GM23338 (cell line): ENCODE data around the gene CADPS. TPM values are rescaled to one million over a fixed set of nuclear protein-coding genes. Genes with fewer than 3 reads are reported as not detected.

Source experiments
- ATAC-seq: fragments of 200-7000 bp; cut with Tn5 transposase; 3 replicates; pipeline ENCODE4 v1.9.1; 2020
- DNase-seq: peaks from one replicate; pipeline ENCODE4 v3.0.0-alpha.2; 2015; ENCODE audit warnings: low spot score
- H2AFZ ChIP-seq: fragments of 200-600 bp; sonication (generic); 2 replicates; pipeline ENCODE4 v1.8.0; 2016; ENCODE audit warnings: antibody characterized with exemption, mild to moderate bottlenecking, moderate library complexity
- H3F3A ChIP-seq: fragments of 200-600 bp; sonication (generic); replicated peaks from 2 replicates; pipeline ENCODE4 v1.8.0; 2017; ENCODE audit warnings: antibody characterized with exemption, mixed run types, low read depth
- H3K27ac ChIP-seq: fragments of 200-600 bp; sonication (generic); 2 replicates; pipeline ENCODE4 v1.6.1; 2016; ENCODE audit warnings: low read depth
- H3K27me3 ChIP-seq: fragments of 200-600 bp; sonication (generic); 2 replicates; pipeline ENCODE4 v1.8.0; 2016; ENCODE audit warnings: mild to moderate bottlenecking, mixed run types, moderate library complexity; ENCODE audit not compliant: insufficient read depth
- H3K36me3 ChIP-seq: fragments of 200-600 bp; sonication (generic); 2 replicates; pipeline ENCODE4 v1.8.0; 2016; ENCODE audit warnings: mild to moderate bottlenecking; ENCODE audit not compliant: insufficient read depth
- H3K4me1 ChIP-seq: fragments of 200-600 bp; sonication (generic); 2 replicates; pipeline ENCODE4 v1.8.0; 2016; ENCODE audit warnings: mild to moderate bottlenecking, moderate library complexity; ENCODE audit not compliant: insufficient read depth
- H3K4me2 ChIP-seq: fragments of 200-600 bp; sonication (generic); 2 replicates; pipeline ENCODE4 v1.7.1; 2017; ENCODE audit warnings: mixed run types
- H3K4me3 ChIP-seq: fragments of 200-600 bp; sonication (generic); 2 replicates; pipeline ENCODE4 v1.6.1; 2016; ENCODE audit warnings: mixed run types
- H3K79me2 ChIP-seq: fragments of 200-600 bp; sonication (generic); replicated peaks from 2 replicates; pipeline ENCODE4 v1.8.0; 2017; ENCODE audit warnings: mild to moderate bottlenecking; ENCODE audit not compliant: insufficient read depth
- H3K9me2 ChIP-seq: fragments of 200-600 bp; sonication (generic); 2 replicates; pipeline ENCODE4 v1.8.0; 2017; ENCODE audit not compliant: insufficient read depth
- H4K20me1 ChIP-seq: fragments of 200-600 bp; sonication (generic); replicated peaks from 2 replicates; pipeline ENCODE4 v1.8.0; 2017; ENCODE audit warnings: mild to moderate bottlenecking; ENCODE audit not compliant: insufficient read depth
- H3K27ac Mint-ChIP-seq: 2 replicates; pipeline ENCODE4 v1.8.0; 2020; ENCODE audit warnings: inconsistent platforms, mild to moderate bottlenecking, moderate library complexity, mixed read lengths
- H3K27me3 Mint-ChIP-seq: 3 replicates; pipeline ENCODE4 v1.8.0; 2022; ENCODE audit warnings: low read depth, mild to moderate bottlenecking, moderate library complexity, mixed read lengths, inconsistent platforms; ENCODE audit not compliant: insufficient read depth, poor library complexity
- H3K36me3 Mint-ChIP-seq: 3 replicates; pipeline ENCODE4 v1.8.0; 2021; ENCODE audit warnings: low read depth, mild to moderate bottlenecking, inconsistent platforms, moderate library complexity, mixed read lengths
- H3K4me1 Mint-ChIP-seq: 3 replicates; pipeline ENCODE4 v1.8.0; 2020; ENCODE audit warnings: mild to moderate bottlenecking, inconsistent platforms, mixed read lengths
- H3K4me3 Mint-ChIP-seq: 3 replicates; pipeline ENCODE4 v1.8.0; 2021; ENCODE audit warnings: moderate library complexity, mild to moderate bottlenecking, inconsistent platforms, mixed read lengths
- H3K9me3 Mint-ChIP-seq: 3 replicates; pipeline ENCODE4 v1.8.0; 2020; ENCODE audit warnings: moderate library complexity, mild to moderate bottlenecking, inconsistent platforms, mixed read lengths
- CREB1 ChIP-seq: fragments of 250-450 bp; sonication (Bioruptor Pico); IDR thresholded peaks from 2 replicates; pipeline ENCODE4 v1.5.0; 2020; ENCODE audit warnings: low read depth, mild to moderate bottlenecking, moderate library complexity
- EZH2 ChIP-seq: fragments of 200-600 bp; sonication (generic); IDR thresholded peaks from one replicate; pipeline ENCODE4 v1.8.0; 2017; ENCODE audit warnings: antibody characterized with exemption, mild to moderate bottlenecking, low read depth; ENCODE audit not compliant: unreplicated experiment
- JUNB ChIP-seq: IDR thresholded peaks from one replicate; pipeline ENCODE4 v1.6.1; 2016; ENCODE audit warnings: antibody characterized with exemption; ENCODE audit not compliant: unreplicated experiment
- STAT1 ChIP-seq: IDR thresholded peaks from one replicate; pipeline ENCODE4 v1.6.1; 2016; ENCODE audit warnings: antibody characterized with exemption; ENCODE audit not compliant: unreplicated experiment
- ZNF114 ChIP-seq: fragments of 250-450 bp; sonication (Bioruptor Pico); IDR thresholded peaks from 2 replicates; pipeline ENCODE4 v1.5.0; 2020; ENCODE audit warnings: mild to moderate bottlenecking, moderate library complexity
- ZNF331 ChIP-seq: fragments of 250-450 bp; sonication (Bioruptor Pico); IDR thresholded peaks from 2 replicates; pipeline ENCODE4 v1.5.0; 2020; ENCODE audit warnings: low read depth, mild to moderate bottlenecking, moderate library complexity
- polyA plus RNA-seq: library from polyadenylated mRNA; unstranded; fragments of >200 nt; fragmentation: Nextera tagmentation; extraction: Ambion mirVana; gene quantifications from 2 replicates; pipeline ENCODE4 v1.2.1, GENCODE V29; 2016
- total RNA-seq: library from RNA; depleted of rRNA; stranded (reverse); fragments of >200 nt; shearing (Covaris generic); gene quantifications from 2 replicates; pipeline ENCODE4 v1.2.3, GENCODE V29; 2014
- TF ChIP-seq, protein P1 (sequence below): IDR thresholded peaks from one replicate; pipeline ENCODE4 v1.6.1; 2018; ENCODE audit warnings: antibody characterized with exemption; ENCODE audit not compliant: unreplicated experiment
- TF ChIP-seq, protein P2 (sequence below), 2 experiments: fragments of 200-600 bp in 1 of 2; sonication (generic) in 1 of 2; conservative IDR thresholded peaks; 2 replicates each; pipeline versions ENCODE4 v1.5.1 to v1.6.1; 2016 to 2017; ENCODE audit warnings: antibody characterized with exemption in 2 of 2, low read depth in 2 of 2, mild to moderate bottlenecking in 2 of 2, moderate library complexity in 1 of 2
- TF ChIP-seq, protein P3 (sequence below): fragments of 250-450 bp; sonication (Bioruptor Pico); IDR thresholded peaks from 2 replicates; pipeline ENCODE4 v1.5.0; 2020; ENCODE audit warnings: mild to moderate bottlenecking, moderate library complexity

CADPS gene
- total and polyA plus RNA-seq, 2 experiments from 2014 or later = 14.7 to 22.0 TPM

DNA sequence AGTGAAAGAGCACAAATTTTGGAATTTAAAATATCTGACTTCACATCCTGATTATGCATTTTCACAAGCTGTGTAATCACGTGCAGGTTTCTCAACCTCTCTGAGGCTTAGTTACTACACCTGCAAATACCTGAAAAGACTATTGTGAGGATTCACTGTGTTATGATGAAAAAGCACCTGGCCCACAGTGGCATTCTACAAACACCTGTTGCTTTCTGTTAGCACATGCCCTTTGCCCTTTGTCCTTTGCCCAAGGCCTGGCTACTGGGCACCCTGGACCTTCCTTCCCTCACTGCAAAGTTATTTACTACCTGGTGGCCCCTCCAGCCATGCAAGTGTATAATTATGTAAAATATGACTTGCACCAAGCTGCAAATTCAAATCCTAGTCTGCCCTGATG, 227.5 kb downstream of the CADPS start:
- Histone ChIP-seq H3K9me2 (no peaks in the 10 kb centered on the region), H3K79me2 (no peaks in the 10 kb centered on the region), H4K20me1 (no peaks in the 10 kb centered on the region), H2AFZ (no peak overlapping the region), H3K27me3 (no peaks in the 10 kb centered on the region), H3F3A (no peaks in the 10 kb centered on the region), H3K27ac (no peak overlapping the region), H3K4me3 (no peak overlapping the region), H3K4me2 (no peak overlapping the region), H3K4me1 (no peaks in the 10 kb centered on the region), H3K36me3 (no peaks in the 10 kb centered on the region)
- no peak overlapping the region for H3K4me3 Mint-ChIP-seq
- no peaks in the 10 kb centered on the region for H3K9me3 Mint-ChIP-seq
- H3K27ac Mint-ChIP-seq = no peak overlapping the region
- DNase-seq = no peak
- no peak for ATAC-seq
- TF ChIP-seq, protein P1, sequence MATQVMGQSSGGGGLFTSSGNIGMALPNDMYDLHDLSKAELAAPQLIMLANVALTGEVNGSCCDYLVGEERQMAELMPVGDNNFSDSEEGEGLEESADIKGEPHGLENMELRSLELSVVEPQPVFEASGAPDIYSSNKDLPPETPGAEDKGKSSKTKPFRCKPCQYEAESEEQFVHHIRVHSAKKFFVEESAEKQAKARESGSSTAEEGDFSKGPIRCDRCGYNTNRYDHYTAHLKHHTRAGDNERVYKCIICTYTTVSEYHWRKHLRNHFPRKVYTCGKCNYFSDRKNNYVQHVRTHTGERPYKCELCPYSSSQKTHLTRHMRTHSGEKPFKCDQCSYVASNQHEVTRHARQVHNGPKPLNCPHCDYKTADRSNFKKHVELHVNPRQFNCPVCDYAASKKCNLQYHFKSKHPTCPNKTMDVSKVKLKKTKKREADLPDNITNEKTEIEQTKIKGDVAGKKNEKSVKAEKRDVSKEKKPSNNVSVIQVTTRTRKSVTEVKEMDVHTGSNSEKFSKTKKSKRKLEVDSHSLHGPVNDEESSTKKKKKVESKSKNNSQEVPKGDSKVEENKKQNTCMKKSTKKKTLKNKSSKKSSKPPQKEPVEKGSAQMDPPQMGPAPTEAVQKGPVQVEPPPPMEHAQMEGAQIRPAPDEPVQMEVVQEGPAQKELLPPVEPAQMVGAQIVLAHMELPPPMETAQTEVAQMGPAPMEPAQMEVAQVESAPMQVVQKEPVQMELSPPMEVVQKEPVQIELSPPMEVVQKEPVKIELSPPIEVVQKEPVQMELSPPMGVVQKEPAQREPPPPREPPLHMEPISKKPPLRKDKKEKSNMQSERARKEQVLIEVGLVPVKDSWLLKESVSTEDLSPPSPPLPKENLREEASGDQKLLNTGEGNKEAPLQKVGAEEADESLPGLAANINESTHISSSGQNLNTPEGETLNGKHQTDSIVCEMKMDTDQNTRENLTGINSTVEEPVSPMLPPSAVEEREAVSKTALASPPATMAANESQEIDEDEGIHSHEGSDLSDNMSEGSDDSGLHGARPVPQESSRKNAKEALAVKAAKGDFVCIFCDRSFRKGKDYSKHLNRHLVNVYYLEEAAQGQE = no peak
- TF ChIP-seq STAT1 (no peak), ZNF114 (CRISPR knock-in tag) (no peak), JUNB (no peak), EZH2 (no peak), ZNF331 (CRISPR knock-in tag) (no peak), CREB1 (no peak)
- TF ChIP-seq, protein P2, sequence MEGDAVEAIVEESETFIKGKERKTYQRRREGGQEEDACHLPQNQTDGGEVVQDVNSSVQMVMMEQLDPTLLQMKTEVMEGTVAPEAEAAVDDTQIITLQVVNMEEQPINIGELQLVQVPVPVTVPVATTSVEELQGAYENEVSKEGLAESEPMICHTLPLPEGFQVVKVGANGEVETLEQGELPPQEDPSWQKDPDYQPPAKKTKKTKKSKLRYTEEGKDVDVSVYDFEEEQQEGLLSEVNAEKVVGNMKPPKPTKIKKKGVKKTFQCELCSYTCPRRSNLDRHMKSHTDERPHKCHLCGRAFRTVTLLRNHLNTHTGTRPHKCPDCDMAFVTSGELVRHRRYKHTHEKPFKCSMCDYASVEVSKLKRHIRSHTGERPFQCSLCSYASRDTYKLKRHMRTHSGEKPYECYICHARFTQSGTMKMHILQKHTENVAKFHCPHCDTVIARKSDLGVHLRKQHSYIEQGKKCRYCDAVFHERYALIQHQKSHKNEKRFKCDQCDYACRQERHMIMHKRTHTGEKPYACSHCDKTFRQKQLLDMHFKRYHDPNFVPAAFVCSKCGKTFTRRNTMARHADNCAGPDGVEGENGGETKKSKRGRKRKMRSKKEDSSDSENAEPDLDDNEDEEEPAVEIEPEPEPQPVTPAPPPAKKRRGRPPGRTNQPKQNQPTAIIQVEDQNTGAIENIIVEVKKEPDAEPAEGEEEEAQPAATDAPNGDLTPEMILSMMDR (conservative IDR thresholded peaks at IDR 0.05; ENCODE audit: low read depth in 2 of 2) = no peak
- TF ChIP-seq, protein P3, sequence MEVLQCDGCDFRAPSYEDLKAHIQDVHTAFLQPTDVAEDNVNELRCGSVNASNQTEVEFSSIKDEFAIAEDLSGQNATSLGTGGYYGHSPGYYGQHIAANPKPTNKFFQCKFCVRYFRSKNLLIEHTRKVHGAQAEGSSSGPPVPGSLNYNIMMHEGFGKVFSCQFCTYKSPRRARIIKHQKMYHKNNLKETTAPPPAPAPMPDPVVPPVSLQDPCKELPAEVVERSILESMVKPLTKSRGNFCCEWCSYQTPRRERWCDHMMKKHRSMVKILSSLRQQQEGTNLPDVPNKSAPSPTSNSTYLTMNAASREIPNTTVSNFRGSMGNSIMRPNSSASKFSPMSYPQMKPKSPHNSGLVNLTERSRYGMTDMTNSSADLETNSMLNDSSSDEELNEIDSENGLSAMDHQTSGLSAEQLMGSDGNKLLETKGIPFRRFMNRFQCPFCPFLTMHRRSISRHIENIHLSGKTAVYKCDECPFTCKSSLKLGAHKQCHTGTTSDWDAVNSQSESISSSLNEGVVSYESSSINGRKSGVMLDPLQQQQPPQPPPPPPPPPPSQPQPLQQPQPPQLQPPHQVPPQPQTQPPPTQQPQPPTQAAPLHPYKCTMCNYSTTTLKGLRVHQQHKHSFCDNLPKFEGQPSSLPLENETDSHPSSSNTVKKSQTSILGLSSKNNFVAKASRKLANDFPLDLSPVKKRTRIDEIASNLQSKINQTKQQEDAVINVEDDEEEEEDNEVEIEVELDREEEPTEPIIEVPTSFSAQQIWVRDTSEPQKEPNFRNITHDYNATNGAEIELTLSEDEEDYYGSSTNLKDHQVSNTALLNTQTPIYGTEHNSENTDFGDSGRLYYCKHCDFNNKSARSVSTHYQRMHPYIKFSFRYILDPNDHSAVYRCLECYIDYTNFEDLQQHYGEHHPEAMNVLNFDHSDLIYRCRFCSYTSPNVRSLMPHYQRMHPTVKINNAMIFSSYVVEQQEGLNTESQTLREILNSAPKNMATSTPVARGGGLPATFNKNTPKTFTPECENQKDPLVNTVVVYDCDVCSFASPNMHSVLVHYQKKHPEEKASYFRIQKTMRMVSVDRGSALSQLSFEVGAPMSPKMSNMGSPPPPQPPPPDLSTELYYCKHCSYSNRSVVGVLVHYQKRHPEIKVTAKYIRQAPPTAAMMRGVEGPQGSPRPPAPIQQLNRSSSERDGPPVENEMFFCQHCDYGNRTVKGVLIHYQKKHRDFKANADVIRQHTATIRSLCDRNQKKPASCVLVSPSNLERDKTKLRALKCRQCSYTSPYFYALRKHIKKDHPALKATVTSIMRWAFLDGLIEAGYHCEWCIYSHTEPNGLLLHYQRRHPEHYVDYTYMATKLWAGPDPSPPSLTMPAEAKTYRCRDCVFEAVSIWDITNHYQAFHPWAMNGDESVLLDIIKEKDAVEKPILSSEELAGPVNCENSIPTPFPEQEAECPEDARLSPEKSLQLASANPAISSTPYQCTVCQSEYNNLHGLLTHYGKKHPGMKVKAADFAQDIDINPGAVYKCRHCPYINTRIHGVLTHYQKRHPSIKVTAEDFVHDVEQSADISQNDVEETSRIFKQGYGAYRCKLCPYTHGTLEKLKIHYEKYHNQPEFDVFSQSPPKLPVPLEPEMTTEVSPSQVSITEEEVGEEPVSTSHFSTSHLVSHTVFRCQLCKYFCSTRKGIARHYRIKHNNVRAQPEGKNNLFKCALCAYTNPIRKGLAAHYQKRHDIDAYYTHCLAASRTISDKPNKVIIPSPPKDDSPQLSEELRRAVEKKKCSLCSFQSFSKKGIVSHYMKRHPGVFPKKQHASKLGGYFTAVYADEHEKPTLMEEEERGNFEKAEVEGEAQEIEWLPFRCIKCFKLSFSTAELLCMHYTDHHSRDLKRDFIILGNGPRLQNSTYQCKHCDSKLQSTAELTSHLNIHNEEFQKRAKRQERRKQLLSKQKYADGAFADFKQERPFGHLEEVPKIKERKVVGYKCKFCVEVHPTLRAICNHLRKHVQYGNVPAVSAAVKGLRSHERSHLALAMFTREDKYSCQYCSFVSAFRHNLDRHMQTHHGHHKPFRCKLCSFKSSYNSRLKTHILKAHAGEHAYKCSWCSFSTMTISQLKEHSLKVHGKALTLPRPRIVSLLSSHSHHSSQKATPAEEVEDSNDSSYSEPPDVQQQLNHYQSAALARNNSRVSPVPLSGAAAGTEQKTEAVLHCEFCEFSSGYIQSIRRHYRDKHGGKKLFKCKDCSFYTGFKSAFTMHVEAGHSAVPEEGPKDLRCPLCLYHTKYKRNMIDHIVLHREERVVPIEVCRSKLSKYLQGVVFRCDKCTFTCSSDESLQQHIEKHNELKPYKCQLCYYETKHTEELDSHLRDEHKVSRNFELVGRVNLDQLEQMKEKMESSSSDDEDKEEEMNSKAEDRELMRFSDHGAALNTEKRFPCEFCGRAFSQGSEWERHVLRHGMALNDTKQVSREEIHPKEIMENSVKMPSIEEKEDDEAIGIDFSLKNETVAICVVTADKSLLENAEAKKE (CRISPR knock-in tag) = no peak
- H3K27me3 Mint-ChIP-seq = no peaks in the 10 kb centered on the region
- H3K36me3 Mint-ChIP-seq = no peaks in the 10 kb centered on the region
- no peaks in the 10 kb centered on the region for H3K4me1 Mint-ChIP-seq
